ENCODE data around the gene ICA1L.

ICA1L gene

DNA sequence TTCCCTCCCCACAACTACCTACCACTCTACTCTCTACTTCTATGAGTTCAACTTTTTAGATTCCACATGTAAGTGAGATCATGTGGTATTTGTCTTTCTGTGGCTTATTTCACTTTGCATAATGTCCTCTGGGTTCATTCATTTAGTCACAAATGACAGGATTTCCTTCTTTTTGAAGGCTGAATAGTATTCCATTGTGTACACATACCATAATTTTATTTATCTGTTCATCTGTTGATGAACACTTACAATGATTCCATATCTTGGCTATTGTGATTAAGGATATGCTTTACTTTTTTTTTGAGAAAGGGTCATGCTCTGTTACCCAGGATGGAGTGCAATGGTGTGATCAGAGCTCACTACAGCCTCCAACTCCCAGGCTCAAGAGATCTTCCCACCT, 73.6 kb downstream of the ICA1L start:
- no peak overlapping the region for H3K4me3 ChIP-seq (ENCODE audit: low read depth, low read length)
- TF ChIP-seq, protein P1, sequence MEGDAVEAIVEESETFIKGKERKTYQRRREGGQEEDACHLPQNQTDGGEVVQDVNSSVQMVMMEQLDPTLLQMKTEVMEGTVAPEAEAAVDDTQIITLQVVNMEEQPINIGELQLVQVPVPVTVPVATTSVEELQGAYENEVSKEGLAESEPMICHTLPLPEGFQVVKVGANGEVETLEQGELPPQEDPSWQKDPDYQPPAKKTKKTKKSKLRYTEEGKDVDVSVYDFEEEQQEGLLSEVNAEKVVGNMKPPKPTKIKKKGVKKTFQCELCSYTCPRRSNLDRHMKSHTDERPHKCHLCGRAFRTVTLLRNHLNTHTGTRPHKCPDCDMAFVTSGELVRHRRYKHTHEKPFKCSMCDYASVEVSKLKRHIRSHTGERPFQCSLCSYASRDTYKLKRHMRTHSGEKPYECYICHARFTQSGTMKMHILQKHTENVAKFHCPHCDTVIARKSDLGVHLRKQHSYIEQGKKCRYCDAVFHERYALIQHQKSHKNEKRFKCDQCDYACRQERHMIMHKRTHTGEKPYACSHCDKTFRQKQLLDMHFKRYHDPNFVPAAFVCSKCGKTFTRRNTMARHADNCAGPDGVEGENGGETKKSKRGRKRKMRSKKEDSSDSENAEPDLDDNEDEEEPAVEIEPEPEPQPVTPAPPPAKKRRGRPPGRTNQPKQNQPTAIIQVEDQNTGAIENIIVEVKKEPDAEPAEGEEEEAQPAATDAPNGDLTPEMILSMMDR (IDR thresholded peaks at IDR 0.05; ENCODE audit: borderline replicate concordance, insufficient read depth, low read depth, low read length) = no peak

DNA sequence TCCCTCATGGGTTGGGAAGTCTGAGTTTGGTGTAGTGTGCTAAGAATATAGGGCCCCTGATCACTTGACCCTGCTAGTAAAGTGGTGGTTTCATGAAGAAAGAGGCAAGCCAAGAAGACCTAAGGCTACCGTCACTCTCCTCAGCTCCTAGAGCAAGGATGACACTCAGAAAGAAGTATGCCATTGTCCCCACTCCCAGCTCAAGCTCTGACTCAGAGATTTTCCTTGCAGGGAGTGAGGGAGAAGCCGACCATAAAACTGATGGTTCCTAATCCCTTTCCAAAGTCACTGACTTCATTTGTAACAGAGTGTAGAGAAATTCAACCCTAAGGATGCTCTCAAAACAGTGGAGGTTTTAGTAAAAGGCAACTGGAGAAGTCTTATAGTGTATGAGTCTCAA, 80.9 kb downstream of the ICA1L start:
- TF ChIP-seq, protein P1 (IDR thresholded peaks at IDR 0.05; ENCODE audit: borderline replicate concordance, insufficient read depth, low read depth, low read length) = no peak
- H3K4me3 ChIP-seq (ENCODE audit: low read depth, low read length) = no peak overlapping the region

DNA sequence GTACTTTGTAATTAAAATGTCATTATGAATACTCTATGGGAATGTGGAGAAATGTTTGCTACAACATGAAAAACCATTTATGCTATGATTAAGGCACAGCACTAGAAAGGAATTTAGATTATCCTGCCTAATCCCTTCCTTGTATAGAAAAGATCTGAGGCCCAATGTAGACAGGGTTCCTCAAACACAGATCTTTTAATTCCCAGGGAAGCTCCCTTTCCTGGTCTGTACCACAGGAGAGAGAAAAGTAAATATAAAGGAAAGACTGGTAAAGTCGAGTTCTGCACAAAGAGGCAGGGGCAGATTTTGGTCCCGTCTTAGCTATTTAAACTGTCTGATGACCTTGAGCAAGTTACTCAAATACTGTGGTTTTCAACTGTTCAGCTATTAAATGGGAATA, 84.7 kb downstream of the ICA1L start:
- TF ChIP-seq, protein P1 (IDR thresholded peaks at IDR 0.05; ENCODE audit: borderline replicate concordance, insufficient read depth, low read depth, low read length) = no peak

DNA sequence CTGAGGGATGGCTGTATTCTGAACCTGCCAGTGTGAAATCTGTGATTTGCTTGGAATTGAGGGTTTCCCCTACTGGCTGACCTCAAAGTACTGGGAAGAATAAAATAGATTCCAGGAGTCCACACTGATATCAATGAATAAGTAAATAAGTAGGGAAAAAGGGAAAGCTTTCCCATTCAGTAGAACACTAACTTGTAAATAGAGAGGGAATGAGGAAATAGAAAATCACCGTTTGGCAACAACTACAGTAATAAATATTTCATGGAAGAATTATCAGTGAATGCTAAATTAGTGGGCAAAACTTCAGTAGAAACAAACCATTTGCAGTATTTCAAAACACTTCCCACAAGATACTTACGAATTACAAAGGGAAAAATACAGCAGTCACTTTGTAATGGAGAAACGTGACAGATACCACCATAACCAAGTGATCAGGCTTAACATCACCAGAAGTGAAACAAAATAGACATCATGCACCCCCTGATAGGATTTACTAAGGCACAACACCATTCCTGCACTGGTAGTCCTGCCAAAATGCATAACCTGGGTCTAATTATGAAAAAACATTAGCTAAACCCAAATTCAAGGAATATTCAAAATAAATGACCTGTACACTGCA, 88.5 kb downstream of the ICA1L start:
- H3K4me3 ChIP-seq (ENCODE audit: low read depth, low read length) = no peak overlapping the region
- TF ChIP-seq, protein P1 (IDR thresholded peaks at IDR 0.05; ENCODE audit: borderline replicate concordance, insufficient read depth, low read depth, low read length) = no peak

More for the DNA sequence above, 84.7 kb downstream of the ICA1L start:
- H3K4me3 ChIP-seq (ENCODE audit: low read depth, low read length) = no peak overlapping the region

DNA sequence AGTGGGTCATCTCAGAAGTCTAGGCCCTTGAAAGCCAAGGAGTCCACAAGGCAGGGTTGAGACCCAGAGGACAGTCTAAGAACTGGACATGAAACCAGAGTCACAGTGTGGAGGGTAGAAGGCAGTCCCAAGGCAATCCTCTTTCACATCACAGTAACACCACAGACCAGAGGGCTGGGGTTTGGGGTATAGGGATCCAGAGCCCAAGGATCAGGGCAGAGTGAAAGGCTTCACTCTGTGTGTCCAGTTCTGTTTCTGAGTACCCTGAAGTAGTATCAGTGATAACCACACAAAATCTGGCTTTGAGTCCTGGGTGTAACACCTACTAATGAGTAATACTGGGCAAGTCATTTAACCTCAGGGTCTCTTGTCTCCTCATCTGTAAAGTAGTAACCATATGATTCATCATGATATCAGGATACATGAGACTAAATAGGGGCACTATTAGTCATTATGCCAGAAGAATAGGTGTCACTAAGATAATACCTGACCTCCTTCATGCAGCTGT, 91.0 kb downstream of the ICA1L start:
- H3K4me3 ChIP-seq (ENCODE audit: low read depth, low read length) = no peak overlapping the region
- TF ChIP-seq, protein P1 (IDR thresholded peaks at IDR 0.05; ENCODE audit: borderline replicate concordance, insufficient read depth, low read depth, low read length) = no peak

DNA sequence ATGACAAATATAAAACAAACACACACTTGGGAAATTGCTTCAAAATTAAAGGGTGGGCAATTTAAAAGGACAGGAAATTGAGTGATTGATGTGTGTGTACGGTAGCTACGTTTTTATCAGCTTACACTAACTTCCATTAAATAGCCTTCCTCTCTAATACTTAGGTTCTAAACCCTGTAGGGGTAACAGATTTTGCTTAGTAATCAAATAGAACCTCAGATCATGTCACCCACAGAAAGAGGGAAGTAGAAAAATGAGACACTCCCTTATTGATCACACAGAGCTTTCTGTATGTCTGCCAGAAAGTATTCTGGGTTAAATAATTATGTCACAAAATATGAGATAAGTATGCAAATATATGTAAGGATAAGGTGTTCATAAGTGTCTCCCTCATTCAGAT, 93.3 kb downstream of the ICA1L start:
- H3K4me3 ChIP-seq (ENCODE audit: low read depth, low read length) = no peak overlapping the region
- TF ChIP-seq, protein P1 (IDR thresholded peaks at IDR 0.05; ENCODE audit: borderline replicate concordance, insufficient read depth, low read depth, low read length) = no peak

DNA sequence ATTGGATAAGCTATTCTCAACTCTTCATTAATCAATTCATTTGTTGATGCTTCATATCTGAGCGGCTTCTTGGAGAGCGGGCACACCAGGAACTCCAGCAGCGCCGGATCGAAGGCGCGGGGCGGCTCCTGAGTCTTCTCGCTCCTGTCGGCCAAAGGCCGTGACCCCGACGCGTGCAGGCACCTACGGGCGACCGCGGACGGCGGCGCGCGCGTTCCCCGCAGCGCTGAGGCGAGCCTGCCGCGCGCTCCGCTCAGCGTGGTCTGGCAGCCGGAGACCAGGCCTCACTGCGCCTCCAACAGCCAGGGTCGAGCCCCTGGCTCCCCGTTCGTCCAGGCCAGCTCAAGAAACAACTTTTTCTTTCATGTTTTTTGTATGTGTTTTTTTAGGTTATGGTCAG, 97.5 kb downstream of the ICA1L start:
- H3K4me3 ChIP-seq (ENCODE audit: low read depth, low read length) = no peak overlapping the region
- TF ChIP-seq, protein P1 (IDR thresholded peaks at IDR 0.05; ENCODE audit: borderline replicate concordance, insufficient read depth, low read depth, low read length) = no peak

Data from GM12875 (cell line).